ENCODE measurements around the gene B3GNT5.
A peak's percentile ranks its signal among the peaks of the same experiment; 100 is the strongest.

Gene B3GNT5

DNA sequence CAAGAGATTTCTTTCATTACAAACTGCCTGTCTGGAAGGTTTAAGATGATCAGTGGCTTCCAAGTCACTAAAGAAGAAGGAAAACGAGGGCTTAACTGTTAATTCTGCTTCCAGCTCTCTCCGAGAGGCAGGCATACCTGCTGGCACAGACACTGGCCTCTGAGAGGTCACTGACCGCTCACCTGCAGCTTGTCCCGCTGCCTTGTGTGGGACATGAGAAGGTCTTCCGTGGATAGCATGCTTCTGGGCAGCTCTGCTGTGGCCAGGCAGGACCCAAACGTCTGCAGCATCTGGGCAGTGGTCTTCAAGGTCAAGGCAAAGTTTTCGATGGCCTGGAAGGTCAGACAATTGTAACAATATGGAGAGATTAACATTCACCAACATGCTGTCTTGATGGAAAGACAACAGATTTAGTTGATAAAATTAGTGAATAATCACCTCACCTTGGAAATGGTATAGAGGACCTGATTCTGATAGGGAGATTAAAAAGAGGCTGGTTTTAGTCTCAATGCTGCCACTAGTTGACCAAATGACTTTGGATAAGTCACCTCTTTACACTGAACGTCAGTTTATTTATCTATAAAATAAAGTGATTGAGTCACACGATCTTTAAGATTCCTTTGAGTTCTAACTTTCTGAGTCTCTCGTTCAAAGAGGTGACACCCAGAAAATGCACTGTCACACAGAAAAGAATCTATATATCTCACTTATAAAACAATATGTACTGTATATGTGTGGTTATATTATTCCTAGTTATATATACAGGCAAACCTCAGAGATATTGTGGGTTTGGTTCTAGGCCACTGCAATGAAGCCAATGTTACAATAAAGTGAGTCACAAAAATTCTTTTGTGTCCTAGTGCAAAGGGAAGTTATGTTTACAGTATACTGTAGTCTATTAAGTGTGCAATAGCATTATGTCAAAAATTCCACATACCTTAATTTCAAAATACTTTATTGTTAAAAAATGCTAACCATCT, 65.1 kb downstream of the B3GNT5 start:
- H3K27ac Mint-ChIP-seq: no peak overlapping the region

GRCh38 chr3:183318877-183319276, 65.8 kb downstream of the B3GNT5 start:
- DNase-seq (ENCODE audit: low spot score): no peak
- peak overlapping the region; percentile 71 for H3K4me3 Mint-ChIP-seq
- no peaks in the 10 kb centered on the region for H3K36me3 Mint-ChIP-seq (ENCODE audit: low read depth)
- H3K27ac Mint-ChIP-seq: peak overlapping the region; percentile 41
- no peaks in the 10 kb centered on the region for H3K27me3 Mint-ChIP-seq (ENCODE audit: low read depth)
- peaks cover 13% of the 10 kb centered on the region for H3K4me1 Mint-ChIP-seq (ENCODE audit: low read depth)
- H3K9me3 Mint-ChIP-seq: no peaks in the 10 kb centered on the region

More for the DNA sequence above, 65.1 kb downstream of the B3GNT5 start:
- H3K9me3 Mint-ChIP-seq: no peaks in the 10 kb centered on the region
- H3K4me3 Mint-ChIP-seq: no peak overlapping the region
- peaks cover 13% of the 10 kb centered on the region for H3K4me1 Mint-ChIP-seq (ENCODE audit: low read depth)
- no peaks in the 10 kb centered on the region for H3K27me3 Mint-ChIP-seq (ENCODE audit: low read depth)
- H3K36me3 Mint-ChIP-seq (ENCODE audit: low read depth): no peaks in the 10 kb centered on the region
- no peak for DNase-seq (ENCODE audit: low spot score)

DNA sequence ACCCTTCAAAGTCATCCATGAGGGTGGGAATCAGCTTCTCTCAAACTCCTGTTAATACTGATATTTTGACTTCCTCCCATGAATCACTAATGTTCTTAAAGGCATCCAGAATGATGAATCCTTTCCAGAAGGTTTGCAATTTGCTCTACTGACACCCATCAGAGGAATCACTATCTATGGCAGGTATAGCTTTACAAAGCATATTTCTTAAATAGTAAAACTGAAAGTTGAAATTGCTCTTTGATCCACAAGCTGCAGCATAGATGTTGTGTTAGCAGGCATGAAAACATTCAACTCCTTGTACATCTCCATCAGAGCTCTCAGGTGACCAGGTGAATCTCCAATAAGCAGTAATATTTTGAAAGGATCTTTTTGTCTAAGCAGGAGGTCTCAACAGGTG, 66.3 kb downstream of the B3GNT5 start:
- Mint-ChIP-seq H3K4me3 (peak overlapping the region; percentile 71), H3K27me3 (ENCODE audit: low read depth) (no peaks in the 10 kb centered on the region), H3K9me3 (no peaks in the 10 kb centered on the region), H3K4me1 (ENCODE audit: low read depth) (peaks cover 15% of the 10 kb centered on the region), H3K36me3 (ENCODE audit: low read depth) (no peaks in the 10 kb centered on the region), H3K27ac (peak overlapping the region; percentile 41)
- no peak for DNase-seq (ENCODE audit: low spot score)

All from T-helper 2 cell treated with Interferon-gamma antibody and Interleukin-4, amounts not matched to agents 5 μg/mL and 100 μg/mL, for 36 hours (primary cell).